A673 (cell line): Measurements from ENCODE around the gene GNGT2.

Source experiments
- CTCF ChIP-seq: fragments of 300-800, 200-600 bp; sonication (generic); conservative IDR thresholded peaks from 2 replicates; pipeline ENCODE4 v1.5.1; 2017; ENCODE audit warnings: low read depth, mild to moderate bottlenecking, antibody characterized with exemption, low read length, moderate library complexity, mixed read lengths
- EZH2 ChIP-seq: fragments of 200-600 bp; sonication (generic); IDR thresholded peaks from 2 replicates; pipeline ENCODE4 v1.6.1; 2017; ENCODE audit warnings: borderline replicate concordance, low read depth, mild to moderate bottlenecking, mixed read lengths, antibody characterized with exemption, low read length; ENCODE audit not compliant: poor library complexity, severe bottlenecking

DNA sequence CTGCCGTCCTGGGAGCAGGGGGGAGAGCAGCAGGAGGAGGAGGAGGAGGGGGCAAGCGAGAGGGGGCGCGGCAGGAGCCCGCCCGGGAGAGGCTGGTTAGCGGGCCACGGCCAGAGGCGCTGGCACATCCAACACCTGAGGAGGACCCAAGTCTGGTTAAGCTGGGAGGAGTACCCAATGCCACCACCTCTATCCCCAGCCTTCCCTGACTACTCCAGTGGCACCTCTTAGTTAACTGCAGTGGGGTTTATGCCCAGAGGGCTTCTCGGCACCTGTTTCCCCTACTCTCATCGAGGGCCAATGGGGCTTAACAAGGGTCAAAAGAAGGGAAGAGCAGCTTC, 14.6 kb upstream of the GNGT2 start:
- TF ChIP-seq CTCF (no peak), EZH2 (no peak)
